ENCODE data around the gene SLC1A2.

The SLC1A2 gene

DNA sequence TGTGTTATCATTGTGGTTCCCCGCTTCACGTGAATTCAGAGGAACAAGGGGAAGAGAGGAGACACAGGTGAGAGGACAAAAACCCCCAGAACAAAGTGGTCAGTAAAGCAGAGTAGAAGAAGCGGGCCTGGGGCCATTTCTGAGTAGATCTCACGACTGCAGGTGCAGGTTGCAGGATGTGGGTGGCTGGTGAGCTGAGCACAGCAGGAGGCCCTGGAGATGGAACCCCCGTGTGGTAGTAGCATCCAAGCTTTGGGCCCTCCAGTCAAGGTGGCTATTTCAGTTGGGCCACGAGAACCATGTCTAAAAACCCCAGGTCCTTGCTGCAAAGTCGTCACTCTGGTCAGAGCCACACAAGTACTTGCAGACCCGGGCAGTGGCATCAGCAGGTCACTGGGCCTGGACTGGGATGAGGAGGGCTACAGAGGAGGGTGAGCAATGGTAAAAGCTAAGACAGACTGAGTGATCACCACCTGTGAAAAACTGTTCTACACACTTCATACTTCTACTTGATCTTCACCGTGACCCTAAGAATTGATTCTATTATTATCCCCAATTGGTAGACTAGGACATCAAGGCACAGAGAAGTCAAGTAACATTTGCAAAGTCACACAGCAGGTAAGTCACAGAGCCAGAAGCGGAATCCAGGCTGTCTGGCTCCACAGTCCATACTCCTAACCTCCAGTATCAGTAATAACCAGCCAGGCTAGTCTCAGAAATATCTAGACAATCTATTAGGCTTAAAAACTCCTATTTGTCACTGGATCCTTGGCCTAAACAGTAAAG lies 43.8 kb downstream of the SLC1A2 start:
- DNase-seq = no peak

DNA sequence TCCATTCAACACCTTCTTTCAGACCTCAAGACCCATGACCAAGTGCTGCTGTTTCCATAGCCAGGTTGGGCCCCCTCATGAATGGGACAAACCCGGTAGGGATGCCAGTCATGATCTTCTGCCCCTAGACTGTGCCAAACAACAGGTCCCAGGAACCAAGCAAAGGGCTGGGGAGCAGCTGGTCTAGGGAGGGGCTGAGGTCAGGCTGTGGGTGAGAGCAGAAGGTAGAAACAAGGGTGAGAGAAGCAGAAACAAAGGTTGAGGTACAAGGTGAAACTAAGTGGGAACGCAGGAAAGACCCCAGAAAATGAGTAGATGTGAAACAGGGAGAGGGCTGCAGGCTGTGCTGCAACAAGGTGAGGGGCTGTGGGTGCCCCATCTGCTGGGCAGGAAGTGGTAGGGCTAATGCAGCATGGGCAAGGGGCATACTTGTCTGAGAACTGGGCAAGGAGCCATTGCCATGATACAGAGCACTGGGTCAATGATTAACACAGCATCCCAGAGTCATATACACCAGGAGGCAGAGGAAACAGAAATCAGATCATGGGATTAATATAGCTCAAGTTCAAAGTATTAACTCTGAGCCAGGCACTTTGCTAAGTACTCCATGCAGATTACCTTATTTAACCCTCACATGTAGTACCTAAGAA lies 45.9 kb downstream of the SLC1A2 start:
- DNase-seq = no peak

DNA sequence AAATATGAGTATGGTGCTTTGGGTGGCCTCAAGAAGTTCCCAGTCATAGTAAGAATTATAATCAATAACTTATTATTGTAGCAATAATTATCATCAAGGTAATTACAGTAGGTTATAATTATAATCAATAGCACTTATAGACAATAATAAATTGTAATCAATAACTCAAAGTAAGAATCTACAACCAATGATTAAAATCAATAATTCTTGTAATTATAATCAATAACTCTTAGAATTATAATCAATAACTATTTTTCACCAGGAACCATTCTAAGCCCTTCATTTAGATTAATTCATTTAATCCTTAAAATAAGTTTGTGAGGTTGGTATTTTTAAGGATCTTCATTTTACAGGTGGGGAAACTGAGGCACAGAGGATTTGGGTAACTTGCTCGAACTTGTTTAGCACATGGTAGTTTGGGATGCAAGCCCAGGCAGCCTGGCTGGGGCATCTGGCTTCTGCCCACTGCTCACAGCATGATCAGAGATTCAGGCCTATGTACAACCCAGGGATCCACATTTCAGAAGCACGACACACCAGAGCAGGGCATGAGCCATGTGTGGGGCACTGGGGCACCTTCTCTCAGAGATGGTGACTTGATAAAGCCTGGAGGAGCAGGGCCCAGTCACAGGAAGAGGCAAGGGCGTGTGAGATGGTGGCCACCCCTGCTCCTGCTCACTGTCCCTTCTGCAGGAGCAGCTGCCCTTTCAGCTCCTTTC lies 46.6 kb downstream of the SLC1A2 start:
- no peak for DNase-seq

DNA sequence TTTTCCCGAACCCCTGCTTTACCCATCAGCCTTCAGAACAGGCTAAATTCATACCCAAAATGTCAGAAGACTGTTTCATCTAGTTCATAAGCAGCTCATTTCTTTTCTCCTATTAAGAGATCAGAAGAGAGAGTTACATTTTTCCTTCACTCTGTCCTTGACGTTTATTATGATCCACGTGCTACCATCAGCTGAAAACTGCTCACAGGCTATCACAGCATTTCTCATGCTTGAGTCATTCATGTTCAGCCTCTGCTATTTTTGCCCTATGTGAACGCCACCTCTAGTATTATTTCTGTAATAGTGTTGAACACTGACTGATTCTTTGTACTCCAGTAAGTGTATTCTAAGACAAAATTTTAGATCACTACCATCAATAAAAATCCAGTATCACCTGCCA lies 51.9 kb downstream of the SLC1A2 start:
- peak; percentile 56 for DNase-seq

DNA sequence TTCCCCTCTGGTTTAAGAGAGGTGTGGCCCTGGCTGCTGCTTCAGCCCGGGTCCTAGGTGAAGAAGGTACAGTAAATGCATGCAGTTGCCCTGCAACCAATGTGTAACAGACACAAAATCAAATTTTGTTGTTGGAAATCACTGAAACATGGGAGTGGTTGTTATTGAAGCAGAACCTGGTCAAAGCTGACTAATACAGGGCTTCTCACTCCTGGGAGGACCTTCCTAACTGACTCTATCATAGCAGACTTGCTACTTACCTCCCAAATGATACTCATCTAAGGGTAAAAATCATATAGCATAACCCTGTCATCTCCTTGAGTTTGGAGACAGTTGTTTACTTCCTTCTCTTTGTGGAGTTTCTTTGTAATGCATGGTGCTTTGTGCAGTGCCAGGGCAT lies 52.6 kb downstream of the SLC1A2 start:
- DNase-seq = no peak

DNA sequence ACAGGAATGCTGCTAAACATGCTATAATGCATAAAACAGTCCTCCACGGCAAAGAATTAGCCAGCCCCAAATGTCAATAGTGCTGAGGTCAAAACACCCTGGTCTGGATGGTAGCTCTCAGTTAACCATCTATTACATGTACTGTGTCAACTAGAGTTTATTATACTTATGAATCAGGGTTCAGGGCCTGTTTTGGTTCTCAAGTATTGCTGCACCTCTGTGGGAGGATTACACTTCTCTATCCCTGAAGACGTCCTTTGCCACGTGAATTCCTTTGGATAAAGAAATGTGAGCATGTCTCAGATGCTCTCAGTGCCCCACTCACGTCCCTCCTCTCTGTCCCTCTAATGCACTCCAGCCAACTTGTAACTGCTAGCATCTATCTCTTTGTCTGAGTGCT lies 53.4 kb downstream of the SLC1A2 start:
- no peak for DNase-seq

DNA sequence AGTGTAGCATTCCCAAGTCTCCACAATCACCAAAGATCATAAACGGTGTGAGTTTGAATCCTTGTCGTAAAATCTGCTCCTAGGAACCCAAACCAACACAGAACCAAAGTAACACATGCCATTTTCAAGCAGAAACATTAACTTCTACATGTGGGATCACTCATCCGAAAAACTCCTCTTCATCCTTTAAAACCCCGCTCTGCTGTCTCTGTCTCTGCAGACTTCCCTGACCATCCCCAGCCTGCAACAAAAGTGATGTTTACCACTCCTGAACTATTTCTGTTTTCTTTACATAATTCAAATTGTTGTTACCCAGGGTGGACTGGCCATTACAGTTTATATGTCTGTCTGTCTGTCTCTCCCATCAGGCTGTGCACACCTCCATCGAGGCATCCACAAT lies 54.0 kb downstream of the SLC1A2 start:
- no peak for DNase-seq

DNA sequence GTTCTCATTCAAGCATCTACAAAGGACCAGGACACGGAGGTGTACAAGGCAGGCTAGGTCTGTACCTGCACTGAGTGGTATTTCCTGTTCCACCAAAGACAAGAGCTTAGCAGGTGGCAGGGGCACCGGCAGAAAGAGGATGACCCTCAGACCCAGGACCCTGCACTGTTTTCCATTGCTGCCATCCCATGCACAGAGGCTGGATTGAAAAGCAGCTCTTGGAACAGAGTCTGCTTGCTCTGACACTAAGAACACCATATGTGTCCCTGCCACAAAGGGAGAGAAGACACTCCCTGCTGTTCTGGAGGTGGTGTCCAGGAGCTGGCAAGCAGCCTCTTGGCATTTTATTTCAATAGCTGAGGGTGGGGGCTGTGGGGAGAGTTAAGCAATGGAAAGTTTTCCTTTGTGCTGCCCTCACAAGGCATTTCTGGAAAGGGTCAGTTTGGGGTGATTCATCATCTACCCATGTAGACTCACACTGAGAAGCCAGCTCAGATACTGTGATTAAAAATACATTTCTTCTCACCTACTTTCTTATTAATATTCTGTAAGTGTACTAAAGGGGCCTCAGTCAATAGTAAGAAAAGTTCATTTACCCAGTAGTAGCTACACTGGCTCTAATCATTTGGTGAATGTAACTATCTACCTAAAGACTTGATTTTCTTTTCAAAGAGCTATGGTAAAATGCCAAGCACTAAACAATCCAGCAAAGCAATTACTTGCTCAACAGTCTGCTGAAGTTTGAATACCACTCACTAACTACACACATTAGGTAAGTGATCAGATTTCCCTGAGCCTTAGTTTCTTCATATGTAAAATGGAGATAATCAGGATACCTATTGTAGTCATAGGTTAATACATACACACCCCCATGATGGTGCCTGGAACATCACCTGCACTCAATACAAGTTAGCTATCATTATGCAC lies 55.2 kb downstream of the SLC1A2 start:
- peak; percentile 87 for DNase-seq

DNA sequence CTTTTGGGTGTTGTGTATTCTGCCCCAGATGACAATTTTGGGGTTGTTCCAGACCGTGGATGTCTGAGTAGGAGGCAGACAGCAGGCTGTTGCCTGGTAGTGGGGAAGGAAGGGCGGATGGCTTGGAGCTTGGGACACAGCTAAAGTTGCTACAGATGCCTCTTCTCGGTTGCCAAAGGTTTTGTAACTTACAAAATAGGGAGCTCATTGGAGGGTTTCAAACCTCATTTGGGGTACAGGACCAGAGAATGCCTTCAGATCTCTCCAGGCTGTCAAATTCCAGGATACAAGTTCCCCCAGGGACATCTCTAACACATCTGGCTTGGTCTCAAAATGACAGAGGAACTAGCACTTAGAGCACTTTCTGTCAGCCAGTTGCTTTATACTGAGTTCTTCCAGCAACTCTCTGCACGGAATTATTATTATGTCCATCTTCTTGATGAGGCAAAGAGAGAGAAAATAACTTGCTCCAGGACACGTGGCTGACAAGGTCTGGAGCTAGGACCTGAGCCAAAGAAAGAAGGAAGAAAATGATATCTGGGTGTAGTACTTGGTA lies 56.0 kb downstream of the SLC1A2 start:
- DNase-seq = no peak

DNA sequence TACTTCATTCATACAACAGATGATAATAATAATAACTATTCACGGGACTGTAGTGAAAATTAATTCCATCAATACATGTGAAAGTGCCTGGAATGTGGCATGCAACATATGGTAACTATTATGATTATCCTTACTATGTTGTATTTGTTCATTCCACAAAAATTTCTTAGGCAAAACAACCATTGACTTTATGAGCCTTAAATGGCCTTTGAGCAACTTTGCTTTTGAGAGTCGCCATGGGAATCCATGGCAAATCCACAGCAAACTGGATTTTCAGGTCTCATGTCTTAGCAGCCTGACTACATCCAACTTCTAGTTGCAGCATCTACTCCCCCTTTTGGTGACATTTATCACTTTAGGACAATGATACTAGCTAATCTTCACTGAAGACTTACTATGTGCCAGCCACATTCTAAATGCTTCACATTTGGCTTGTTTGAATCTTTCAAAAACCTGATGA lies 56.8 kb downstream of the SLC1A2 start:
- DNase-seq = no peak

DNA sequence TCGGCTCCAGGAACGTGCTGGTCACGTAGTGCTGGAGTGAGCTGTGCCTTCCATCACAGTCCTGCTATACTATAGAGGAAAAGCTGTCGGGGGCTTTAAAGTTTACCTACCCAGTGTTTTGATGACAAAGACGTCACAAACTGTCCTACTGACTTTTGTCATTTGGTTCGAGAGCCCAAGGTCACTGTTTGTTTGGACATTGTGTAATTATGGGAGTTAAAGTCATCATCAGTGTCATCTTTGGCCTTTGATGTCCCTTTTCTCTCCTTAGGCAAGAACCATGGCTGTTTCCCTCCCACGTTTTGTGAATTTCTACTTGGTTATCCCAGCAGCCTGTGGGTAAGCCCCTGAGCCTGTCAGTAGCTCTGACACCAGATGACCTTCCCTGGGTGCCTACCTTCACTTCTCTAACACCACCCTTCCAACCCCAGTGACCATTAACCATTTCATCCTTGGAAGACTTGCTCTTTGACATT lies 59.3 kb downstream of the SLC1A2 start:
- no peak for DNase-seq

DNA sequence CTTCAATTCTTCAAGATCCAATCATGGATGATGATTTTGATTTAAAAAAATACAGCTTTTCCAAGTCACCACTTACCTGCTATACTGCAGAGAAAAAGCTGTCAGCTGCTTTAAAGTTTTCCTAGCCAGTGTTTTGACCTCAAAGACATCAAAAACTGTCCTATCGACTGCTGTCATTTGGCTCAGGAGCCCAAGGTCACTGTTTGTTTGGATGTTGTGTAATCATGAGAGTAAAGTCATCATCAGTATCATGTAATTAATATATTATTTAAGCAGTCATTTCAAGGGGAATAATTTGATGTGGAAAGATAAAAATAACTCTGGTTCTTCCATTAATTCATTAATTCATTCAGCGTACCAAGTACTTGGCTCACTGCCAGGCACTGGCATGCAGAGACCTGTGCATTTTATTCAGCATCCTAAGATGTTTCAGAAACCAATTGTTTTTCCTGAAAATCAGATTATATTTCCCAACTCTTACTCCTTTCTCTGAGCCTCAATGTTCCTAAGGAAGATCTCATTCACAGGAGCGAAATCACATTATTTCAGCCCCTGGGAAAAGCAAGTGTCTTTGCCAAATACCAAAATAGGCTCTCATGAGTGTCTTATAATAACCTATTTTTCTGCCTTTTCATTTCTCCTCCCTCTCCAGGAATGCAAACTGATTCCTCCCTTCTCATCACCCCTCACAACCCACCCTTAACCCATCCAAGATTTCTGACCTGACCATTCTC lies 59.9 kb downstream of the SLC1A2 start:
- DNase-seq = no peak

DNA sequence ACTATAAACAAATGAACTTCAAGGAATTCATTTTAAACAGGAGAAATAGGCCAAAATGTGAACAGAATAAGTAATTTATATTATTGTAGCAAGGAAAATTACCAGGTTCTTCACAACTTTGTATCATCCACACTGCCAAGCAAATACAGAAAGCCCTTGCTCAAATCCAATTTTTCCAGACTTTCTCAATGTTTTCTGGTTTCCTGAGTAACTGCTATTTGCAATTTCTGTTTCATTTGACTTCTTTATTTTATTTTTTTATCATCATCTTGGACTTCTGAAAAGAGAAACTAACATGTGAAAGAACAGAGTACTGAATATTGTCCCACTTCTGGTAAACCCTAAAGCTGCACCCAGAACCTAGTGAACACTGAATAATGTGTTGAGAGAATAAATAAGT lies 61.0 kb downstream of the SLC1A2 start:
- no peak for DNase-seq

DNA sequence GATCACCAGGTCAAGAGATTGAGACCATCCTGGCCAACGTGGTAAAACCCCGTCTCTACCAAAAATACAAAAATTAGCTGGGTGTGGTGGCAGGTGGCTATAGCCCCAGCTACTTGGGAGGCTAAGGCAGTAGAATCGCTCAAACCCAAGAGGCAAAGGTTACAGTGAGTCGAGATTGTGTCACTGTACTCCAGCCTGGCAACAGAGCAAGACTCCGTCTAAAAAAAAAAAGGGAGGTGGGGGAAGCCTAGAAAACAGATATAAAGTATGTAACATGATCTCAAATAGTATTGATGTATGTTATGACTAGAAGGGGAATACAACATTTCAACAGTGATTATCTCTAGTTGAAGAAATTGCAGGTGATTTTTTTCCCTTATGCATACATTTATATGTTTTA lies 61.4 kb downstream of the SLC1A2 start:
- peak; percentile 40 for DNase-seq

DNA sequence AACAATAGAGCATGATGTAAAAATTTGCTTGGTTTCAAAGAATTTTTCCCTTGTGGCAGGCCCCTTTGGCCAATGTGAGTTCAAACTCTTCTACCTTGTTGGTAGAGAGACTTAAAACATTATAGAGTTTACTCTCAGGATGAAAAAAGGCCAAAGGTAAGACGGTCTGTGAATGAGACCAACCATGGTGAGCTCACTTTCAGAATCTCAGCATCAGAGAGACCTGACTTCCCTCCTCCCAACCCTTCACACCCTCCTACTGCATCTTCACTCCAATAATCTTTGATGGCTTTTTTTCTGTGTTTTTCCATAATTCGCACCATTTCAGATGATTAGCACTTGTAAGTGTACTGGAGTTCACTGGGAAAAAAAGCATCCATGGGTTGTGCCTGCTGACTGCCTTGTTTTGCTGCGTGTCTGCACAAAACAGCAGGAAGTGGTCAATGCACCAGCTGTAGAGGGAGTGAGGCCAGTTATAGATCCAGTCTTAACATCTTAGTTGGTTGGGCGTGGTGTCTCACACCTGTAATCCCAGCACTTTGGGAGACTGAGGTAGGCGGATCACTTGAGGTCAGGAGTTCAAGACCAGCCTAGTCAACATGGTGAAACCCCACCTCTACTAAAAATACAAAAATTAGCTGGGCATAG lies 64.1 kb downstream of the SLC1A2 start:
- DNase-seq = no peak

DNA sequence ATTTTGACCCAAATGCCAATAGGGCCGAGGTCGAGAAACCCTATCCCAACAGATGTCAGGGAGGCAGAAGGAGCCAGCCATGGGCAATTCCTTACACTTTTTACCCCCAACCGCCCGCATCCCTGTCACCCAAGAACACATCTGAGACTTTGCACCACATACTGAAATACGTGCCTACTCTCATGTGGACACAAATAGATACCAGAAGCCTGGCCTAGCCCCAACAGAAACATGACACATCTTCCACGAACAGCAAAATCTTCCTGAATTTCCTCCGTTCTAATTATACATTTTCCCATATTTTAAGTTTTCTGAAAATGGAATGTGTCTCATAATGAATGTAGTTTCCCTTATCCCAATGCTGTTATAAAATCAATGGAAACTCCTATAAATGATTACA lies 64.7 kb downstream of the SLC1A2 start:
- DNase-seq = no peak

DNA sequence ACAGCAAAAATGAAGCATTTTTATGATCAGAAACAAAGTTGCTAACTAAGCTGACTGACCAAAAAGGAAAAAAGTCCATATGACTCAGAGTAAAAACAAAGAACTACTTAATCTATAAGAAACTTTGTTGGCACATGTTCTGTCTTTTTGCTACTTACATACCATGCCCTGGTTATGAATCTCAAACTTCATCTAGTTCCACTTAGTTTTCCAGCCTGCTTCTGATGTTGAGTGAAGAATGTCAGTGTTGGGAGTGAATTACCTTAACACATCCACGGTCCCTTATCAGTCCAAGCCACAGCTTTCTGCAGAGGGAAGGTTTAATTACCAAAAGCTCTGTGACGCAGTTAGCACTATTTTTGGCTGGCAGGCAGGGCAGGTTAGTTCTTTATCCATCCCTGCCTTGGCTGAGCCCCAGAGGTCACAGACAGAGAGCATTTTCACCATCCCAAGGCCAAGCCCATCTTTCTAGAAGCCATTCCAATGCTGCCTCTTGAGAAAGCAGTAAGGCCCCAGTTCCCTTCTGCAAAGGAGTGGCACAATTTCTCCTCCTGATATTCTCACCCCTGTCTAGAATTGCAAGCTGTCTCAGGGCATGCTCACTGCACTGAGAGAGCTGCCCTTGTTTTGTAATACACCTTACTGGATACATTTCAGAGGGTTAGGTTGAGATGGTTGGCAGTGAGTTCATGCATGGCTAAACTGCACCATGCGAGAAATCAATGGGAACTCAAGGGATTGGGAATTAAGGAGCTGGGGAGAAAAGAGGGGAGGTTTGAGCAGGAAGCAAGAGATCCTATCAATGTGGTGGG lies 67.1 kb downstream of the SLC1A2 start:
- DNase-seq = peak; percentile 63

DNA sequence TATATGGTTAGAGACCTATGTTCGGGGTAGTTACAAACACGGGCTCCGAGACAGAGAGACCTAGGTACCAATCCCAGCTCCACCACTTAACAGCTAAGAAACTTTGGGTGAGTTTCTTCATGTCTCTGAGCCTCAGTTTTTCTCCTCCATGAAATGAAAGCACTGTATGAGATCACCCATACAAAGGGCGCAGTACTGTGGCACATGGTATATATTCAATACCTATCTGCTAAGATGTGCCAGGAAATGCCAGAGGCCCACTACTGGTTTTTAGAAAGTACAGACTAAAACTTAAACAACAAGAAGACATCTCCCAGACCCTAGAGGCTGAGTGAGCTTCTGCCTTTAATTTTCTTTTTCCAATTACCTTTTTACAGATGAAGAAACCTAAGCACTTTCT lies 69.5 kb downstream of the SLC1A2 start:
- no peak for DNase-seq

DNA sequence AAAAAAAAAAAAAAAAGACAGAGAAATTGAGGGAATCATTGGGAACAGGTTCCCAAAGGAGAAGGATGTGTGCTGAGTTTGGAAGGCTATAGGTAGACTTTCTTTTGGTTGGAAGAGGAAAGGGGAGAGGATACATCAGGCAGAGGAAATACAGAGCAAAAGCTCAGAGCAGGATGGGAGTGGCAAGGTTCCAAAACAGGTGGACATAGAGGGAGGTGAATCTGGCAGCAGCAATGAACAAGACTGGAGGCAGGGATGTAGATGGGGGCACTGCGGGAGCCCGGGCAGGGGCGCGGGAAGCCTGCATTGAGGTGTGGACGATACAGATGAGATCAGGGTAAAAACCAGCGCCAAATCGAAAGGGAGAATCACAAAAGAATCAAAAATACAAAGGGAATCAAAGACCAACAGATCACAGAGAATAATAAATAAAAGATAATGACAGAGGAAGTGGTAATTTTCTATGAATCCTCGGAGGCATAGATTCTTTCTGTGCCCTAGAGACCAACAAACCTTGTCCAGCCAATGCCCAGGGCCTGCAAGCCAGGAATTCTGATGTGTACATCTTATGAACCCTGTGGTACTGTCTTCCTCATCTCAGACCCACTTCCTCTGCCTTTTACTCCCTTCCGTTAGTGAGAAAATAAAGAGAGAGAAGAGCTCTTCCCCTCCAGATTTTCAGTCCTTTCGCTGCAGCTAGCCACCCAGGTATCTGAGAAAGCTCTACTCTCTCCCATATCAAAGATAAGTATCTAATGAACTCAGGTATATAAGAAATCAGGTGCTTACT lies 70.3 kb downstream of the SLC1A2 start:
- DNase-seq = no peak
